GM12875 (cell line): ENCODE results near the gene H3-3A.

Experiments used
- H3K4me3 ChIP-seq: one replicate; pipeline ENCODE4 v1.5.1; 2011; ENCODE audit warnings: low read depth, low read length, control low read depth
- TF ChIP-seq, protein P1 (sequence below): IDR thresholded peaks from 2 replicates; pipeline ENCODE4 v1.5.1; 2011; ENCODE audit warnings: low read depth, mild to moderate bottlenecking, control low read depth, inconsistent platforms, low read length, moderate library complexity, borderline replicate concordance; ENCODE audit not compliant: insufficient read depth

H3-3A gene

DNA sequence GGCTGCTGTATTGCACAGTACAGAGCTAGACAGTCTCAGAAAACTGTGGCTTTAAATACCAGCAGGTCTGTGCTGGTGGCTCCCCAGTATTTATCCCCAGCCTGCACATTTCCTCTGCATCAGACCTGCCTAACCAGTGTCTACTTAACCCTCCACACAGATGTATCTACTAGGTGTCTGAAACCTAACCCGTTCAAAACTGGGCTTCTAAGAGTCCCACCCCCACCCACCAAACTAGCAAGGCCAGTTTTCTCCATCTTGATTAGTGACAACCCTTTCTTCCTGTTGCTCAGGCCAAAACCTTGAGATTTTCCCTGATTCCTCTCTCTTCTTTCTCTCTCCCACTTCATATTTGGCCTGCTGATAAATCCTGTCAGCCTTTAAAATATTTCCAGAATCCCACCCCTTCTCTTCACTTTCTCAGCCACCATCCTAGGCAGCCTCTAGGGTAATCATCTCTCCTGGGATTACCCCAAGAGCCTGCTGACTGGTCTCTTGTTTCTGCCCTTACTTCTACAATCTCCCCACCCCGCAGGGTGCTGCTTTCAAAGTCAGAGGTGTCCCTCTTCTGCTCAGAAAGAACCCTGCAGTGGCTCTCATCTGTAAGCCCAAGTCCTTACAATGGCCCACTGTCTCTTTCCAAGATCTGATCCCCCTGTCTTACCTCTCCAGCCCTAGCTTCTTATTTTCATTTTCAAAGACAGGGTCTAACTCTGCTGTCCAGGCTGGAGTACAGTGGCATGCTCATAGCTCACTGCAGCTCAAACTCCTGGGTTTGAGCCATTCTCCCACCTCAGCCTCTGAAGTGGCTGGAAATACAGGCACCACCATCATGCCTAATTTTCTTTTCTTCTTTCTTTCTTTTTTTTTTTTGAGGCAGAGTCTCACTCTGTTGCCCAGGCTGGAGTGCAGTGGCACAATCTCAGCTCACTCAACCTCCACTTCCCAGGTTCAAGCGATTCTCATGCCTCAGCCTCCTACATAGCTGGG is 45.2 kb downstream of the H3-3A start:
- TF ChIP-seq, protein P1, sequence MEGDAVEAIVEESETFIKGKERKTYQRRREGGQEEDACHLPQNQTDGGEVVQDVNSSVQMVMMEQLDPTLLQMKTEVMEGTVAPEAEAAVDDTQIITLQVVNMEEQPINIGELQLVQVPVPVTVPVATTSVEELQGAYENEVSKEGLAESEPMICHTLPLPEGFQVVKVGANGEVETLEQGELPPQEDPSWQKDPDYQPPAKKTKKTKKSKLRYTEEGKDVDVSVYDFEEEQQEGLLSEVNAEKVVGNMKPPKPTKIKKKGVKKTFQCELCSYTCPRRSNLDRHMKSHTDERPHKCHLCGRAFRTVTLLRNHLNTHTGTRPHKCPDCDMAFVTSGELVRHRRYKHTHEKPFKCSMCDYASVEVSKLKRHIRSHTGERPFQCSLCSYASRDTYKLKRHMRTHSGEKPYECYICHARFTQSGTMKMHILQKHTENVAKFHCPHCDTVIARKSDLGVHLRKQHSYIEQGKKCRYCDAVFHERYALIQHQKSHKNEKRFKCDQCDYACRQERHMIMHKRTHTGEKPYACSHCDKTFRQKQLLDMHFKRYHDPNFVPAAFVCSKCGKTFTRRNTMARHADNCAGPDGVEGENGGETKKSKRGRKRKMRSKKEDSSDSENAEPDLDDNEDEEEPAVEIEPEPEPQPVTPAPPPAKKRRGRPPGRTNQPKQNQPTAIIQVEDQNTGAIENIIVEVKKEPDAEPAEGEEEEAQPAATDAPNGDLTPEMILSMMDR = no peak
- no peak overlapping the region for H3K4me3 ChIP-seq

DNA sequence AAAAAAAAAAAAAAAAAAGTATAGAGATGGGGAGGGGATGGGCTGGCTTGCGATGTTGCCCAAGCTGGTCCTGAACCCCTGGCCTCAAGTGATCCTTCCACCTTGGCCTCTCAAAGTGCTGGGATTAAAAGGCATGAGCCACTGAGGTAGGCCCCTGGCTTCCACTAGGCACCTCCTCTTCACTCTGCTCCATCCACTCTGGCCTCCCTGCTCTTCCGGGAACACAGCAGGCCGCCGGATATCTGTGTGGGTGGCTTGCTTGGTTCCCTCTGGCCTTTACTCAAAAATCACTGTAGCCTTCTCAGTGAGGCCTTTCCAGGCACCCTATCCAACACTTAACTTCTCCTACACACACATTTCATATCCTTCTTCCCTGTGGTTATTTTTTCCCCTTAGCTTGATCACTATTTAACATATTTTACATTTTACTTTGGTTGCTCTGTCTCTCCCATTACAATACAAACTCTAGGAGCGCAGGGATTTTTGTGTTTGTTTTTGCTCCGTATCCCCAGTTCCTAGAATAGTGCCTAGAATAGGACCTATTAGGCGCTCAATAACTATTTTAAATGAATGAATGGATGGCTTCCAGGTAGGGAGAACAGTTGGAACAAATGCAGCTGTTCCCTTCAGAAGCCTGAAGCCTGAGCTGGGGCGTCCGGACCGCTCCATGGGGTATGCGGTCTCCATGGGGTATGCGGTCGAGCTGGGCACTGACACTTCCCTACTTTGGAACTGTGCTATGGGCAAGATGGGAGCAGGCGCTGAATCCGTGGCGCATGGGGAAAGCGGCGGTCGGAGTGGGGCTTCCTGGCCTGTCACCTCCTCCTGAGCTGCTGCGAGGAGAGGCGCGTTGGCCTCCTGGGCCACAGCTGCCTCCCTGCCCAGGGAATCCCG is 46.7 kb downstream of the H3-3A start:
- H3K4me3 ChIP-seq = peak overlapping the region; percentile 65
- TF ChIP-seq, protein P1 = no peak

DNA sequence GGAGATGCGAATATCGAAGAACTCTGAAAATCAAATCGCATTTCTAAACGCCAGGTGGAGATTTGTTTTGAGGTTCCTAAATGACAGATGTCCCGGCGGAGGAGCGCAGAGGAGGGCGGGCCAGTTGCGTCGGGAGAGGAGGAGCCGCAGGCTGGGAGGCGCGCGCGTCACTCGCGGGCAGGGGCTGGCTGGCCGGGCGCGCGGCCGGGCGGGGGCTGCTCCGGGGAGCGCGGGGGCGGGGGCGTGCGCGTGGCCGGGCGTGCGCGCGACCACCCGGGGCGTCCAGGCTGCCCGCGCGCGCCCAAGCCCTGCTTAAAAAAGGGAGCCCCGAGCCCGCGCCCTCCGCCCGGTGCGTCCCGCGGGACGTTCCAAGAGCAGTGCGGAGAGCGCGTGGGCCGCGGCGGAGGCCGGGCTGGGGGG is 47.3 kb downstream of the H3-3A start:
- TF ChIP-seq, protein P1 = no peak
- H3K4me3 ChIP-seq = peak overlapping the region; percentile 65

DNA sequence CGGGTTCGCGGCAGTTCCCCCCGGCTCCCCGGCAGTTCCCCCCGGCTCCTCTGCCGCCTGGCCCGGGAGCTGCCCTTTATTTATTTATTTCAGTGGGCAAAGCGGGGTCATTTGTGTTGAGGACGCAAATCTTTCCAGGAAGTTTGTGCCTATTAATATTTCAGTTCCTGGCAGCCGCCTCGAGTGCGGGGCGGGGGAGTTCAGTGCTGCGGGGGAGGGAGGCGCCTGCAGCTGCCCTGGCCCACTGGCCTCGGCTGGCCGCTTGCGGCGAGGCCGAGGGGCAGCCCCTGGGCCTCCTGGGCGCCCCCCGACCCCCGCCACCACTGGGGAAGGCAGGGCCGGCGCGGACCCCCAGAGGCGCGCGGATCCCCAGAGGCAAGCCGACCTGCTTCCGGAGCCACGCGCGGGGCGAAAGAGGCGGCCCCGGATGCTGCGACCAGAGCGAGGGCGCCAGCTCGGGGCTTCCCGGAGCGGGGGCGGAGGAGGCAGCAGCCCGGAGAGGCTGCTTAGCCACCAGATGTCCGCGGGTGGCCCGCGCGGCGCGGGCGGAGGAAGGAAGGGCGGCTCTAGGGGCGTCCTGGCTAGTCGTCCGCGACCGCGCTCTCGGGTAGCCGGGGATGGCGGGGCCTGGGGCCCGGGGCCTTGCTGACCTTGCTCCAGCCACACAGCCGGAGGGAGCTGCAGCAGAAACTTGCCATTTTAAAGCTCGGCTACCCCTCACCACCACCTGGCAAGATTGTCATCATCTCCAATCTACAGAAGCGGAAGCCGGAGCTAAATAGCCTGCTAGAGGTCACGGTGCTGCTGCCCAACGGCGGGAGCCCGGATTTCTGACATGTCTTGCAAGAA is 48.0 kb downstream of the H3-3A start:
- peak overlapping the region; percentile 59 for H3K4me3 ChIP-seq
- TF ChIP-seq, protein P1 = no peak

DNA sequence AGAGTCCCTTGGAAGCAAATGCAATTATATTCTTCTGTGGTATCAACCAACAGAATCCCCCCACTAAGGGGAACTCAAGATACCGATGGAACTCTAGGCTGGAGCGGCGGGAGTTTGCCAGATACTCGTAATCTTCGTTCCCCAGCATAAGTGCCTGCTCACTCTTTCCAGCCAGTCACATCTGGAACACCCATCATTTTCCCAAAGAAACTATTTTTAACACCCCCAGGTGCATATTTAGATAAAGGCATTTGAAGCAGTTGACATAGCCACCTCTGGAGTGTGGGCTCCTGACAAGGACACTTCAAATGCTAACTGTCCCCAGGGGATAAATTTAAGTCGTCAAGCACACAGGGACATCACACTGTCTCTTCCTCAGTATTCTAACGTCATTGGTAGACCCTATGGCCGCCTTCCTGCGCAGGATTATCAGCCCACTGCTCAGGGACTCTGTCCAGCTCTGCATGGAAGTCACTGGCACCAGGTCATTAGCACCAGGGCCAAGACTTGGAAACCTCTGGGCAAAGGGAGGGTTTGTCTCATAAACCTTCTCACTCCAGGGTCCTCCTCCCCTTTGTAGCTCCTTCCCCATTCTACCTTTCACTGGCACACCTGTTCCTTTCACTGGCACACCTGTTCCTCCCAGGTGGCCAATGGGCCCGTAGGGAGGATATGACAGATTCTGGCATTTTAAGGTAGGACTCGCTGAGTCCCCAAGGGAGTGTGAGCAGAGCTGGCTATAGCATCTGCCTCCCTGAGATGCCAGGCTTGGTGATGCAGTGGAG is 48.8 kb downstream of the H3-3A start:
- peak overlapping the region; percentile 59 for H3K4me3 ChIP-seq
- TF ChIP-seq, protein P1 = no peak

DNA sequence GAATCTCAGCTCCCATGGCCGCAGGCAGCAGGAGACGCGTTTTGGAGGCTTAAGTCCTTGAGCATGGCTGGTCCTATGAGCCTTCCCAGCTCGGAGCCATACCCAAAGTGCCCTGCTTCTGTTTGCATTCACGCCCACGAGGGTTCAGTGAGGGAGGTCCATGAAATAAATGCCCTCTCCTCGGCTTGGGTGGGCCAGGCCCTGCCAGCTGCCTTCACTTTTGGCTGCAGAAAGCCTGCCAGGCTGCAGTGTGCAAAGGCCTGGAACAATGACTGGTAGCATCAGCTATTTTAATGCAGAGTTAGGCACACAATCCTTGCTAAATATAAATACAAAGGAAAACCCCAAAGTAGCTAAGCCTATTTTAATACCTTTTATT is 49.4 kb downstream of the H3-3A start:
- TF ChIP-seq, protein P1 = no peak
- no peak overlapping the region for H3K4me3 ChIP-seq
